Progenitor cell of endocrine pancreas (in vitro differentiated cells): ENCODE data around the gene FAM163B. TPM values are rescaled to one million over a fixed set of nuclear protein-coding genes. Genes with fewer than 3 reads are reported as not detected.

ENCODE experiments used
- DNase-seq: peaks from one replicate; pipeline ENCODE4 v3.0.0; 2021; ENCODE audit warnings: low spot score; ENCODE audit not compliant: unreplicated experiment
- H3K27ac Mint-ChIP-seq: 2 replicates; pipeline ENCODE4 v1.8.0; 2021; ENCODE audit warnings: mild to moderate bottlenecking, moderate library complexity, mixed read lengths
- H3K27me3 Mint-ChIP-seq: 2 replicates; pipeline ENCODE4 v1.8.0; 2021; ENCODE audit warnings: mixed read lengths
- H3K36me3 Mint-ChIP-seq: 2 replicates; pipeline ENCODE4 v1.8.0; 2022; ENCODE audit warnings: mixed read lengths; ENCODE audit not compliant: insufficient read depth
- H3K4me1 Mint-ChIP-seq: 2 replicates; pipeline ENCODE4 v1.8.0; 2021; ENCODE audit warnings: low read depth, mixed read lengths
- H3K4me3 Mint-ChIP-seq: 2 replicates; pipeline ENCODE4 v1.8.0; 2021; ENCODE audit warnings: low read depth, mild to moderate bottlenecking, moderate library complexity, mixed read lengths
- H3K9me3 Mint-ChIP-seq: 2 replicates; pipeline ENCODE4 v1.8.0; 2021; ENCODE audit warnings: low read depth, mixed read lengths
- total RNA-seq: library from RNA; stranded (reverse); gene quantifications from 2 replicates; pipeline ENCODE4 v1.2.1, GENCODE V29; 2021
- TF ChIP-seq, protein P1 (sequence below): fragments of 200-600 bp; sonication (generic); IDR thresholded peaks from one replicate; pipeline ENCODE4 v1.5.0; 2021; ENCODE audit warnings: antibody characterized with exemption, mild to moderate bottlenecking; ENCODE audit not compliant: unreplicated experiment

The FAM163B gene
- total RNA-seq, 1 donor from 2014 or later, result not detected

- H3K27ac Mint-ChIP-seq, result no peak overlapping the region
- DNase-seq, result no peak
- no peaks in the 10 kb centered on the region for H3K9me3 Mint-ChIP-seq
- peaks cover 31% of the 10 kb centered on the region for H3K27me3 Mint-ChIP-seq
- H3K36me3 Mint-ChIP-seq, result no peaks in the 10 kb centered on the region
- TF ChIP-seq, protein P1, sequence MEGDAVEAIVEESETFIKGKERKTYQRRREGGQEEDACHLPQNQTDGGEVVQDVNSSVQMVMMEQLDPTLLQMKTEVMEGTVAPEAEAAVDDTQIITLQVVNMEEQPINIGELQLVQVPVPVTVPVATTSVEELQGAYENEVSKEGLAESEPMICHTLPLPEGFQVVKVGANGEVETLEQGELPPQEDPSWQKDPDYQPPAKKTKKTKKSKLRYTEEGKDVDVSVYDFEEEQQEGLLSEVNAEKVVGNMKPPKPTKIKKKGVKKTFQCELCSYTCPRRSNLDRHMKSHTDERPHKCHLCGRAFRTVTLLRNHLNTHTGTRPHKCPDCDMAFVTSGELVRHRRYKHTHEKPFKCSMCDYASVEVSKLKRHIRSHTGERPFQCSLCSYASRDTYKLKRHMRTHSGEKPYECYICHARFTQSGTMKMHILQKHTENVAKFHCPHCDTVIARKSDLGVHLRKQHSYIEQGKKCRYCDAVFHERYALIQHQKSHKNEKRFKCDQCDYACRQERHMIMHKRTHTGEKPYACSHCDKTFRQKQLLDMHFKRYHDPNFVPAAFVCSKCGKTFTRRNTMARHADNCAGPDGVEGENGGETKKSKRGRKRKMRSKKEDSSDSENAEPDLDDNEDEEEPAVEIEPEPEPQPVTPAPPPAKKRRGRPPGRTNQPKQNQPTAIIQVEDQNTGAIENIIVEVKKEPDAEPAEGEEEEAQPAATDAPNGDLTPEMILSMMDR, result no peak
- H3K4me1 Mint-ChIP-seq, result no peaks in the 10 kb centered on the region
- H3K4me3 Mint-ChIP-seq, result no peak overlapping the region
These were observed 38.0 kb upstream of the FAM163B start for GRCh38 chr9:133647148-133647547.

DNA sequence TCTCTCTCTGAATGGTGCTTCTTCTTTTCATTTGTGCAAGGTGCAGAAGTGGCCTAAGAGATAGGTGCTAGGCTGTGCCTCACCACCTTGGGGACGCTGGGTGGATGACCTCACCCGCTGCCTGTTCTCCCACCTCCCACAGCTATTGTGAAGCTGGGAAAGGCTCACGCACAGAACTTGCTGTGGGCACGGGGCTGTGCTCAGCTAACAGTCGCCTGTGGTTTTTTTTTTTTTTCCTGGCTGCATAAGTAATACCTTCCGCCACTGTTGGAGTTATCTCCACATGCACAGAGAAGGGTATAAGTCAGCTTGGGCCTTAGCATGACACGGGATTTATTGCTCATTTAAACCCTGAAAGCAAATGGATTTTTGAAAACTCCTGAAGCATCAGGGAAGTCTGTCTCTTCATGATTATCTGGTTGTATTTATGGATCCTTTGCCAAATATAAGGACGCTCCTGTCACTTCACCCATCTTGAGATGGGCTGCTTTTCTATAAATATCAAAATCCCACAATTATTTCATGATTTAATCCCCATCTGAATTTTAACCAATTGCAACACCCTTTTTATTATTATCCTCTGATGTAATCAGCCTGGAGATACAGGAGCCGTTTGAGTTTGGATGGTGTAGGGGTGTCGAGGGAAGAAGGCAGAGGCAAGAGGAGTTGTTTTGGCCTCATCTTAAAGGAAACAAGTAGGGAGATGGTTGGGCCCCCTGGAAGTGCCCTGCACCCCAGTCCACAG lies 36.0 kb upstream of the FAM163B start:
- peaks cover 41% of the 10 kb centered on the region for H3K27me3 Mint-ChIP-seq
- no peaks in the 10 kb centered on the region for H3K4me1 Mint-ChIP-seq
- no peak for DNase-seq
- no peaks in the 10 kb centered on the region for H3K36me3 Mint-ChIP-seq
- H3K4me3 Mint-ChIP-seq, result no peak overlapping the region
- TF ChIP-seq, protein P1, result no peak
- H3K9me3 Mint-ChIP-seq, result no peaks in the 10 kb centered on the region
- H3K27ac Mint-ChIP-seq, result no peak overlapping the region

DNA sequence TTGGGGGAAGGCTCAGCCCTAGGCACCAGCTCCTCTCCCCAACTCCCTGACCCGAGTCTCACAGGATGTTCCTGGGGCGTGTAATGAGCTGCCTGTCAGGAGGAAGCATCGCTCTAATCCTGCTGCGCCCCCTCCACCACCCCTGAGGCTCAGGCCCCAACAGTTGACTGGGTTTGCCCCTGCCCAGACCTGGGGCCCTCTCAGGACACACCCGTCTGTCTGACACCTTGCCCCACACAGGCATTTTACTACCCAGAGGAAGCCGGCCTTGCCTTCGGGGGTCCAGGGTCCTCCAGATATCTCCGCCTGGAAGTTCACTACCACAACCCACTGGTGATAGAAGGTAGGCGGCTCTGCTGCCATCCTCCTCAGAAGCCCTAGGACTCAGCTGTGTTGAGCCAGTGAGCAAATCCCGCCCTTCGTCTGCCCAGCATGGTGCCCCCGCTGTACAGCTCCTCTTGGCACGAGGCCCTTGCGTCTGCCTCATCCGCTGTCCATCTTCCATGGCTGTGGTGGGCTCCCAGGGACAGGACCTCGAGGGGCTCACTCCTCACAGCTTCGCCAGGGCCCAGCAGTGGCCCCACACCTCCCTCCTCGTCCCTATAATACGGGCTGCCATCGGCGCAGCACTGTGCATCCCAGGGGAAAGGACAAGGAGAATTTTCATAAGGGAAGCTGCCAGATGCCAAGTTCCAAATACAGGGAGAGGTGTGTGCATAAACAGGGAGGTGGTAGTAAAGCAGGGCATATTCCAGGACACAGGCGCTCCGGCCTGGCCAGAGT lies 35.0 kb upstream of the FAM163B start:
- H3K27me3 Mint-ChIP-seq, result peaks cover 36% of the 10 kb centered on the region
- no peak for DNase-seq
- H3K27ac Mint-ChIP-seq, result no peak overlapping the region
- no peaks in the 10 kb centered on the region for H3K9me3 Mint-ChIP-seq
- no peak overlapping the region for H3K4me3 Mint-ChIP-seq
- no peaks in the 10 kb centered on the region for H3K4me1 Mint-ChIP-seq
- TF ChIP-seq, protein P1, result no peak
- no peaks in the 10 kb centered on the region for H3K36me3 Mint-ChIP-seq

DNA sequence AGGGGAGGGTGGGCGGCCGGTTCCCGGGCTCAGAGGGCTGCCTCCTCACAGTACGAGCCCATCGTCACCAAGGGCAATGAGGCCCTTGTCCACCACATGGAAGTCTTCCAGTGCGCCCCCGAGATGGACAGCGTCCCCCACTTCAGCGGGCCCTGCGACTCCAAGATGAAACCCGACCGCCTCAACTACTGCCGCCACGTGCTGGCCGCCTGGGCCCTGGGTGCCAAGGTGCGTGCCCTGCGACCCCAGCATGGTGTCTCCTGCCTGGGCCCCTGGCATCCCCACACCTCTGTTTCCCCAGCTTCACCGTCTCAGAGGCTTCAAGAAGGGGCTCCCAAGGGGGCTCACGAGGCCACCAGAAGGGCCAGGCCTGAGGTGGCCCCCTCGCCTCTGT lies 34.2 kb upstream of the FAM163B start:
- Mint-ChIP-seq H3K27ac (no peak overlapping the region), H3K36me3 (no peaks in the 10 kb centered on the region), H3K4me3 (no peak overlapping the region), H3K4me1 (no peaks in the 10 kb centered on the region), H3K9me3 (no peaks in the 10 kb centered on the region), H3K27me3 (peaks cover 36% of the 10 kb centered on the region)
- no peak for DNase-seq
- TF ChIP-seq, protein P1, result no peak

- TF ChIP-seq, protein P1, result no peak
- peaks cover 39% of the 10 kb centered on the region for H3K27me3 Mint-ChIP-seq
- H3K4me1 Mint-ChIP-seq, result no peaks in the 10 kb centered on the region
- DNase-seq, result no peak
- no peaks in the 10 kb centered on the region for H3K36me3 Mint-ChIP-seq
- H3K9me3 Mint-ChIP-seq, result no peaks in the 10 kb centered on the region
- H3K4me3 Mint-ChIP-seq, result no peak overlapping the region
- H3K27ac Mint-ChIP-seq, result no peak overlapping the region
These were observed 33.6 kb upstream of the FAM163B start for GRCh38 chr9:133642708-133643361.
